ENCODE results near the gene AGTPBP1. TPM values are rescaled to one million over a fixed set of nuclear protein-coding genes. Genes with fewer than 3 reads are reported as not detected.

AGTPBP1 gene
- total and polyA plus RNA-seq, 8 donors, result 24.0 to 44.0 (median 26.6) TPM

- peaks cover 0 to 42% of the 10 kb centered on the region in 2 donors for H3K36me3 ChIP-seq
- H3K27me3 ChIP-seq, result no peaks in the 10 kb centered on the region
- no peak overlapping the region for H3K27ac ChIP-seq
- H3K4me3 ChIP-seq, result no peak overlapping the region
- DNase-seq (no peak), ATAC-seq (no peak)
- H3K4me1 ChIP-seq, result no peaks in the 10 kb centered on the region
- intact Hi-C loops (cut with DNase I), result no loop called here
- peaks cover 0 to 2% of the 10 kb centered on the region in 2 donors for H3K9me3 ChIP-seq
- no peak for TF ChIP-seq CTCF (IDR thresholded peaks at IDR 0.05)
Measured at GRCh38 chr9:85676790-85677189, 65.0 kb downstream of the AGTPBP1 start.

GRCh38 chr9:85667374-85667773 lies 74.4 kb downstream of the AGTPBP1 start:
- ATAC-seq (no peak), DNase-seq (no peak)
- TF ChIP-seq CTCF (IDR thresholded peaks at IDR 0.05), result no peak
- H3K27me3 ChIP-seq, result no peaks in the 10 kb centered on the region
- H3K4me3 ChIP-seq, result no peak overlapping the region
- H3K9me3 ChIP-seq, result no peaks in the 10 kb centered on the region
- intact Hi-C loops (cut with DNase I), result no loop called here
- H3K27ac ChIP-seq, result no peak overlapping the region
- peaks cover 0 to 3% of the 10 kb centered on the region in 2 donors for H3K4me1 ChIP-seq
- peaks cover 0 to 20% of the 10 kb centered on the region in 2 donors for H3K36me3 ChIP-seq

GRCh38 chr9:85666086-85666485 lies 75.7 kb downstream of the AGTPBP1 start:
- TF ChIP-seq CTCF (IDR thresholded peaks at IDR 0.05), result no peak
- Histone ChIP-seq H3K27me3 (no peaks in the 10 kb centered on the region), H3K9me3 (no peaks in the 10 kb centered on the region), H3K27ac (no peak overlapping the region), H3K36me3 (peaks cover 0 to 11% of the 10 kb centered on the region in 2 donors), H3K4me1 (peaks cover 0 to 3% of the 10 kb centered on the region in 2 donors), H3K4me3 (no peak overlapping the region)
- intact Hi-C loops (cut with DNase I), result no loop called here
- DNase-seq, result no peak
- ATAC-seq, result no peak

- no peak for TF ChIP-seq CTCF (IDR thresholded peaks at IDR 0.05)
- ATAC-seq (no peak), DNase-seq (no peak)
Measured at GRCh38 chr9:85662573-85662972, 79.2 kb downstream of the AGTPBP1 start.

GRCh38 chr9:85658716-85659115 lies 83.0 kb downstream of the AGTPBP1 start:
- DNase-seq, result no peak
- H3K27me3 ChIP-seq, result no peaks in the 10 kb centered on the region
- intact Hi-C loops (cut with DNase I), result no loop called here
- H3K36me3 ChIP-seq, result peaks cover 0 to 26% of the 10 kb centered on the region in 2 donors
- TF ChIP-seq CTCF (IDR thresholded peaks at IDR 0.05), result no peak
- H3K4me3 ChIP-seq, result no peak overlapping the region
- H3K27ac ChIP-seq, result no peak overlapping the region
- H3K4me1 ChIP-seq, result peaks cover 0 to 3% of the 10 kb centered on the region in 2 donors
- ATAC-seq, result no peak
- no peaks in the 10 kb centered on the region for H3K9me3 ChIP-seq

More at GRCh38 chr9:85662573-85662972, 79.2 kb downstream of the AGTPBP1 start:
- H3K9me3 ChIP-seq, result no peaks in the 10 kb centered on the region
- no peaks in the 10 kb centered on the region for H3K27me3 ChIP-seq
- H3K27ac ChIP-seq, result no peak overlapping the region
- intact Hi-C loops (cut with DNase I), result no loop called here
- no peak overlapping the region for H3K4me3 ChIP-seq
- peaks cover 0 to 5% of the 10 kb centered on the region in 2 donors for H3K36me3 ChIP-seq
- H3K4me1 ChIP-seq, result peaks cover 0 to 3% of the 10 kb centered on the region in 2 donors
